PC-3 (cell line): ENCODE data around the gene PTPRF. TPM values are rescaled to one million over a fixed set of nuclear protein-coding genes. Genes with fewer than 3 reads are reported as not detected.

Source experiments
- ATAC-seq: fragments of 200-7000 bp; cut with Tn5 transposase; 2 replicates; pipeline ENCODE4 v1.9.1; 2020; ENCODE audit warnings: mild to moderate bottlenecking, moderate library complexity
- BruUV-seq: library from RNA; stranded (reverse); fragments of 400-500 nt; replicated peaks from 2 replicates; lab custom pipeline; 2021; lab: Mats Ljungman, UMichigan
- CTCF ChIA-PET: fragments of 300-600 bp; sonication (Branson Sonifier 250); formaldehyde crosslinking; loops from one replicate; lab custom pipeline; 2022; ENCODE audit warnings: antibody characterized with exemption; lab: Charles Lee
- POLR2A ChIA-PET: fragments of 300-600 bp; sonication (Branson Sonifier 250); formaldehyde crosslinking; loops from one replicate; lab custom pipeline; 2022; ENCODE audit warnings: antibody characterized with exemption; ENCODE audit not compliant: unreplicated experiment; lab: Charles Lee
- DNase-seq: peaks from one replicate; pipeline ENCODE4 v3.0.0-alpha.2; 2015
- H2AFZ ChIP-seq: fragments of 300-600 bp; sonication (generic); 2 replicates; pipeline ENCODE4 v1.6.0; 2016; ENCODE audit warnings: antibody characterized with exemption, low read length
- H3F3A ChIP-seq: fragments of 300-600 bp; sonication (generic); one replicate; pipeline ENCODE4 v1.6.0; 2017; ENCODE audit warnings: antibody characterized with exemption, low read length, control low read depth, mild to moderate bottlenecking; ENCODE audit not compliant: unreplicated experiment
- H3K27ac ChIP-seq: fragments of 300-600 bp; sonication (generic); 2 replicates; pipeline ENCODE4 v1.5.1; 2016; ENCODE audit warnings: mild to moderate bottlenecking, low read length
- H3K27me3 ChIP-seq: fragments of 300-600 bp; sonication (generic); 2 replicates; pipeline ENCODE4 v1.6.1; 2016; ENCODE audit warnings: low read length, mixed read lengths
- H3K36me3 ChIP-seq: fragments of 300-600 bp; sonication (generic); 2 replicates; pipeline ENCODE4 v1.6.1; 2016; ENCODE audit warnings: low read depth, mixed run types, low read length, mixed read lengths
- H3K4me1 ChIP-seq: fragments of 300-600 bp; sonication (generic); 2 replicates; pipeline ENCODE4 v1.5.1; 2016; ENCODE audit warnings: low read length; ENCODE audit not compliant: insufficient read depth
- H3K4me2 ChIP-seq: fragments of 300-600 bp; sonication (generic); 2 replicates; pipeline ENCODE4 v1.6.0; 2016; ENCODE audit warnings: low read length
- H3K4me3 ChIP-seq: fragments of 300-600 bp; sonication (generic); 2 replicates; pipeline ENCODE4 v1.5.1; 2016; ENCODE audit warnings: mild to moderate bottlenecking, low read length, mixed read lengths
- H3K79me2 ChIP-seq: fragments of 300-600 bp; sonication (generic); 2 replicates; pipeline ENCODE4 v1.6.1; 2017; ENCODE audit warnings: low read length, mixed read lengths
- H3K9ac ChIP-seq: fragments of 300-600 bp; sonication (generic); 2 replicates; pipeline ENCODE4 v1.6.0; 2016; ENCODE audit warnings: mild to moderate bottlenecking, low read length
- H3K9me2 ChIP-seq: fragments of 300-600 bp; sonication (generic); replicated peaks from 2 replicates; pipeline ENCODE4 v1.6.1; 2016; ENCODE audit warnings: mixed run types, low read length, mixed read lengths
- H3K9me3 ChIP-seq: fragments of 300-600 bp; sonication (generic); 2 replicates; pipeline ENCODE4 v1.6.1; 2016; ENCODE audit warnings: low read length, mixed read lengths
- H4K20me1 ChIP-seq: fragments of 300-600 bp; sonication (generic); 2 replicates; pipeline ENCODE4 v1.6.1; 2016; ENCODE audit warnings: low read length, mixed read lengths
- CTCF ChIP-seq: fragments of 300-600 bp; sonication (generic); conservative IDR thresholded peaks from 2 replicates; pipeline ENCODE4 v1.5.1; 2017; ENCODE audit warnings: antibody characterized with exemption, low read depth, mild to moderate bottlenecking, low read length
- EZH2 ChIP-seq: fragments of 300-600 bp; sonication (generic); IDR thresholded peaks from one replicate; pipeline ENCODE4 v1.6.1; 2017; ENCODE audit warnings: antibody characterized with exemption, mild to moderate bottlenecking, low read length; ENCODE audit not compliant: unreplicated experiment
- EZH2phosphoT487 ChIP-seq: fragments of 300-600 bp; sonication (generic); IDR thresholded peaks from 2 replicates; pipeline ENCODE4 v1.6.1; 2018; ENCODE audit warnings: mild to moderate bottlenecking, antibody characterized with exemption, low read length, borderline replicate concordance
- intact Hi-C: fragments of 100-400 bp; cut with micrococcal nuclease; formaldehyde crosslinking; loops from 2 replicates; pipeline ENCODE4 v1.9.0; 2023
- total RNA-seq: library from RNA; depleted of rRNA; stranded (reverse); fragments of >200 nt; gene quantifications from 2 replicates; pipeline ENCODE4 v1.2.3, GENCODE V29; 2014

Gene PTPRF
- total RNA-seq, 1 experiment from 2014 or later: 67.4 TPM

DNA sequence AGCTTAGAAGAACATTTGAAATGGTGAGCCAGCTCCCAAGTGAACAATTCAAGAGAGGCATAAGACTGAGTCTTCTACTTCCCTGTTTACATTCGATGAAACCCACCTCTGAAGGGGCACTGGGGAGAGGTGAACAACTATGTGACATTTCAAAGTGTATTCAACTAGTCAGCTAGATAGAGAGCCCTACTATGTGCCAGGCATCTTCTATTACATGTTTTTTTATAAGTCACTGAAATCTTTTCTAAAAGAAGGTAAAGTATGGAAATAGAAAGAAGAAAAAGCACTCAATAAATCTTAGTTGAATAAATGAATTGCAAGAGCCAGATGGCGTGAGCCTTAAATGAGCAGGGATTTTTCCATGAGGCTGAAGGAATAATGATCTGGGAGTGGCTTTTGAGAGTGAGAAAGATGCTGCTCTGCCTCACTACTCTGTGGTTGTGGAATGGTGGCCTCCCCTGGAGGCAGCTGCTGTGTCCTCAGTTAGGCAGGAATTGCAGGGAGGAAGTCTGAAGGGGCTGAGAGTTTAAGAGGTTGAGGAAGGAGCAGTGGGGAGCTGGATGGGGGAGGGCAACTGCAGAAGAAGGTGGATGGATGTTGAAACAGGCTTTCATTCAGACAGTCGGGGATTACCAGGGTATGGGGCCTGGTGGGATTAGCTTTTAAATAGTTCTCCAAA lies 10.4 kb upstream of the PTPRF start:
- Histone ChIP-seq H3K4me2 (no peak overlapping the region), H3F3A (no peaks in the 10 kb centered on the region), H3K4me3 (no peak overlapping the region), H3K9me3 (no peaks in the 10 kb centered on the region), H3K4me1 (peaks cover 16% of the 10 kb centered on the region), H3K9me2 (no peaks in the 10 kb centered on the region), H3K9ac (no peak overlapping the region), H3K27ac (no peak overlapping the region), H3K27me3 (no peaks in the 10 kb centered on the region), H2AFZ (no peak overlapping the region), H3K36me3 (no peaks in the 10 kb centered on the region), H4K20me1 (no peaks in the 10 kb centered on the region), H3K79me2 (no peaks in the 10 kb centered on the region)
- ATAC-seq (no peak), DNase-seq (no peak)
- TF ChIP-seq CTCF (no peak), EZH2phosphoT487 (no peak), EZH2 (no peak)
- BruUV-seq: no TSS peak
- intact Hi-C loops: loop anchor here (5.0 kb wide), 1 partner anchor 68 kb away; the partner anchor contains the start of gene HYI
- CTCF ChIA-PET: no interaction called here
- POLR2A ChIA-PET: no interaction called here

DNA sequence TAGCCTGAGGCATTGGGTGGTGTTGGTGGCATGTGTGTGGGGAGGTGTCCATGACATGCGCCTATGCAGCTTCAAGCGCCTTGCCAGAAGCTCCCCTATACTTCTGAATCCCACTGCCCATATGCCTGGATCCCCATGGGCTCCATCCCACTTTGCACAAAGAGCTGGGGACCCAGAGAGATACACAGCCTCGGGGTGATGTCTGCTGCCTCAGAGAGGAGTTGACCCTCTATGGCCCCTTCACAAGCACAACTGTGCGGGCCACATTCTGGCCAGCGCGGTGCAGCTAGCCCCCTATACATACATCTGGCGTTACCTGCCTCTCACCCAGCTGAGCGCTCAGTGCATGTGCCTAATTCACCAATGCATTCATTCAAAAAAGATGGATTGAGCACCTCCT lies 9.6 kb upstream of the PTPRF start:
- Histone ChIP-seq H3K4me2 (no peak overlapping the region), H3K79me2 (no peaks in the 10 kb centered on the region), H3K9me2 (no peaks in the 10 kb centered on the region), H3K4me3 (no peak overlapping the region), H3K36me3 (no peaks in the 10 kb centered on the region), H3K9ac (no peak overlapping the region), H4K20me1 (no peaks in the 10 kb centered on the region), H3K27ac (no peak overlapping the region), H3K27me3 (no peaks in the 10 kb centered on the region), H2AFZ (no peak overlapping the region), H3K9me3 (no peaks in the 10 kb centered on the region), H3K4me1 (peaks cover 21% of the 10 kb centered on the region), H3F3A (no peaks in the 10 kb centered on the region)
- BruUV-seq: no TSS peak
- ChIA-PET POLR2A (no interaction called here), CTCF (no interaction called here)
- DNase-seq (no peak), ATAC-seq (no peak)
- intact Hi-C loops: loop anchor here (5.0 kb wide), 1 partner anchor 69 kb away; the partner anchor contains the start of gene HYI
- TF ChIP-seq CTCF (no peak), EZH2phosphoT487 (no peak), EZH2 (no peak)

GRCh38 chr1:43521756-43522155 lies 8.9 kb upstream of the PTPRF start:
- no peak overlapping the region for H3K27ac ChIP-seq
- CTCF ChIA-PET: no interaction called here
- DNase-seq: no peak

More at GRCh38 chr1:43521756-43522155, 8.9 kb upstream of the PTPRF start:
- no peaks in the 10 kb centered on the region for H3F3A ChIP-seq
- POLR2A ChIA-PET: no interaction called here
- BruUV-seq: no TSS peak
- no peaks in the 10 kb centered on the region for H3K36me3 ChIP-seq
- H3K4me2 ChIP-seq: no peak overlapping the region
- peaks cover 27% of the 10 kb centered on the region for H3K4me1 ChIP-seq
- ATAC-seq: no peak
- H2AFZ ChIP-seq: no peak overlapping the region
- H3K9me2 ChIP-seq: no peaks in the 10 kb centered on the region
- no peaks in the 10 kb centered on the region for H3K9me3 ChIP-seq
- H4K20me1 ChIP-seq: no peaks in the 10 kb centered on the region
- no peak for TF ChIP-seq EZH2
- no peak for TF ChIP-seq CTCF
- TF ChIP-seq EZH2phosphoT487: no peak
- no peaks in the 10 kb centered on the region for H3K27me3 ChIP-seq
- no peak overlapping the region for H3K4me3 ChIP-seq
- H3K9ac ChIP-seq: no peak overlapping the region
- intact Hi-C loops: loop anchor here (5.0 kb wide), 1 partner anchor 69 kb away; the partner anchor contains the start of gene HYI
- no peaks in the 10 kb centered on the region for H3K79me2 ChIP-seq
